ENCODE results near the gene LRRC56. TPM values are rescaled to one million over a fixed set of nuclear protein-coding genes. Genes with fewer than 3 reads are reported as not detected.

The LRRC56 gene
- total and polyA plus RNA-seq, 2 of the 13 experiments (the other 11 are each of a cell fraction or from before 2014, with no cell fraction given) = 0.11 to 0.29 TPM

GRCh38 chr11:551596-551995, 14.3 kb downstream of the LRRC56 start:
- CTCF ChIA-PET (ENCODE audit: low intra/inter-chr PET ratio, low total read pairs) = no interaction called here
- Histone ChIP-seq H2AFZ (ENCODE audit: low read length) (no peak overlapping the region), H3K9me3 (ENCODE audit: low read length) (no peaks in the 10 kb centered on the region), H3K4me1 (ENCODE audit: insufficient read depth, low read length) (peaks cover 58% of the 10 kb centered on the region), H3K9ac (ENCODE audit: insufficient read depth, low read depth, low read length) (no peak overlapping the region), H3K4me2 (ENCODE audit: low read depth, low read length) (peak overlapping the region; percentile 50), H3K27me3 (ENCODE audit: control insufficient read depth in 1 of 2, insufficient read depth in 2 of 2, low read length in 2 of 2) (peaks cover 11 to 27% of the 10 kb centered on the region in 2 experiments), H3K4me3 (replicated peaks in 1 of 3; ENCODE audit: insufficient read depth in 1 of 3, low read depth in 2 of 3, low read length in 3 of 3) (peak overlapping the region in 1 of 3 experiments; percentile 50; a peak in 1 of 6 replicates), H4K20me1 (ENCODE audit: insufficient read depth, low read length) (no peaks in the 10 kb centered on the region), H3K36me3 (replicated peaks in 1 of 2; ENCODE audit: control insufficient read depth in 1 of 2, insufficient read depth in 2 of 2, low read length in 2 of 2) (no peaks in the 10 kb centered on the region), H3K79me2 (ENCODE audit: insufficient read depth, low read length) (no peaks in the 10 kb centered on the region), H3K27ac (ENCODE audit: extremely low read length, insufficient read depth, low read length) (no peak overlapping the region)
- 50% methylated on average over 2 of the region's 12 CpGs for WGBS (ENCODE audit: low lambda C conversion rate)
- no TSS peak for BruUV-seq (replicated peaks)
- FAIRE-seq = no peak
- intact Hi-C loops (cut with micrococcal nuclease; ENCODE audit: unreplicated experiment) = loop anchor here (10.0 kb wide), 1 partner anchor 63 kb away; the partner anchor contains the start of gene IRF7
- ATAC-seq = peak; percentile 3; the same call in 1 of the 3 replicates
- DNase-seq (ENCODE audit: low spot score) = no peak
- POLR2A ChIA-PET = interaction anchor here (0.7 to 1.5 kb wide), 4 partner anchors 10 to 148 kb away, joined by 3 to 6 read pairs (median 4); partner anchors contain the start of genes HRAS and PHRF1
- in situ Hi-C loops (cut with HindIII; ENCODE audit: extremely low pct_ligation_motif_present, low pct_unique_long_range_greater_than_20kb) = loop anchor here (10.0 kb wide), 1 partner anchor 73 kb away; the partner anchor contains the start of genes CDHR5 and SCT
- TF ChIP-seq SMAD9 (CRISPR knock-in tag; IDR thresholded peaks at IDR 0.05) = 0 out of 2 replicates have a peak, but pooled peaks have one; percentile 31
- TF ChIP-seq, protein P1, sequence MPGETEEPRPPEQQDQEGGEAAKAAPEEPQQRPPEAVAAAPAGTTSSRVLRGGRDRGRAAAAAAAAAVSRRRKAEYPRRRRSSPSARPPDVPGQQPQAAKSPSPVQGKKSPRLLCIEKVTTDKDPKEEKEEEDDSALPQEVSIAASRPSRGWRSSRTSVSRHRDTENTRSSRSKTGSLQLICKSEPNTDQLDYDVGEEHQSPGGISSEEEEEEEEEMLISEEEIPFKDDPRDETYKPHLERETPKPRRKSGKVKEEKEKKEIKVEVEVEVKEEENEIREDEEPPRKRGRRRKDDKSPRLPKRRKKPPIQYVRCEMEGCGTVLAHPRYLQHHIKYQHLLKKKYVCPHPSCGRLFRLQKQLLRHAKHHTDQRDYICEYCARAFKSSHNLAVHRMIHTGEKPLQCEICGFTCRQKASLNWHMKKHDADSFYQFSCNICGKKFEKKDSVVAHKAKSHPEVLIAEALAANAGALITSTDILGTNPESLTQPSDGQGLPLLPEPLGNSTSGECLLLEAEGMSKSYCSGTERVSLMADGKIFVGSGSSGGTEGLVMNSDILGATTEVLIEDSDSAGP (CRISPR knock-in tag; IDR thresholded peaks at IDR 0.05; ENCODE audit: borderline replicate concordance) = peak; percentile 17; the same call in 1 of the 2 replicates
- TF ChIP-seq, protein P2, sequence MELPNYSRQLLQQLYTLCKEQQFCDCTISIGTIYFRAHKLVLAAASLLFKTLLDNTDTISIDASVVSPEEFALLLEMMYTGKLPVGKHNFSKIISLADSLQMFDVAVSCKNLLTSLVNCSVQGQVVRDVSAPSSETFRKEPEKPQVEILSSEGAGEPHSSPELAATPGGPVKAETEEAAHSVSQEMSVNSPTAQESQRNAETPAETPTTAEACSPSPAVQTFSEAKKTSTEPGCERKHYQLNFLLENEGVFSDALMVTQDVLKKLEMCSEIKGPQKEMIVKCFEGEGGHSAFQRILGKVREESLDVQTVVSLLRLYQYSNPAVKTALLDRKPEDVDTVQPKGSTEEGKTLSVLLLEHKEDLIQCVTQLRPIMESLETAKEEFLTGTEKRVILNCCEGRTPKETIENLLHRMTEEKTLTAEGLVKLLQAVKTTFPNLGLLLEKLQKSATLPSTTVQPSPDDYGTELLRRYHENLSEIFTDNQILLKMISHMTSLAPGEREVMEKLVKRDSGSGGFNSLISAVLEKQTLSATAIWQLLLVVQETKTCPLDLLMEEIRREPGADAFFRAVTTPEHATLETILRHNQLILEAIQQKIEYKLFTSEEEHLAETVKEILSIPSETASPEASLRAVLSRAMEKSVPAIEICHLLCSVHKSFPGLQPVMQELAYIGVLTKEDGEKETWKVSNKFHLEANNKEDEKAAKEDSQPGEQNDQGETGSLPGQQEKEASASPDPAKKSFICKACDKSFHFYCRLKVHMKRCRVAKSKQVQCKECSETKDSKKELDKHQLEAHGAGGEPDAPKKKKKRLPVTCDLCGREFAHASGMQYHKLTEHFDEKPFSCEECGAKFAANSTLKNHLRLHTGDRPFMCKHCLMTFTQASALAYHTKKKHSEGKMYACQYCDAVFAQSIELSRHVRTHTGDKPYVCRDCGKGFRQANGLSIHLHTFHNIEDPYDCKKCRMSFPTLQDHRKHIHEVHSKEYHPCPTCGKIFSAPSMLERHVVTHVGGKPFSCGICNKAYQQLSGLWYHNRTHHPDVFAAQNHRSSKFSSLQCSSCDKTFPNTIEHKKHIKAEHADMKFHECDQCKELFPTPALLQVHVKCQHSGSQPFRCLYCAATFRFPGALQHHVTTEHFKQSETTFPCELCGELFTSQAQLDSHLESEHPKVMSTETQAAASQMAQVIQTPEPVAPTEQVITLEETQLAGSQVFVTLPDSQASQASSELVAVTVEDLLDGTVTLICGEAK (IDR thresholded peaks at IDR 0.05) = no peak
- TF ChIP-seq, protein P2 (CRISPR knock-in tag; IDR thresholded peaks at IDR 0.05) = no peak
- no peak for TF ChIP-seq RFX1 (IDR thresholded peaks at IDR 0.05)
- no peak for TF ChIP-seq BCL3 (CRISPR knock-in tag; IDR thresholded peaks at IDR 0.05)
- no peak for TF ChIP-seq FOXA1 (IDR thresholded peaks at IDR 0.05)
- TF ChIP-seq FOXA1 (CRISPR knock-in tag; IDR thresholded peaks at IDR 0.05) = 0 out of 2 replicates have a peak, but pooled peaks have one; percentile 23
- no peak for TF ChIP-seq SRF (IDR thresholded peaks at IDR 0.05; ENCODE audit: low read depth, low read length)
- TF ChIP-seq ZNF615 (CRISPR knock-in tag; IDR thresholded peaks at IDR 0.05; ENCODE audit: borderline replicate concordance) = no peak
- TF ChIP-seq, protein P3, sequence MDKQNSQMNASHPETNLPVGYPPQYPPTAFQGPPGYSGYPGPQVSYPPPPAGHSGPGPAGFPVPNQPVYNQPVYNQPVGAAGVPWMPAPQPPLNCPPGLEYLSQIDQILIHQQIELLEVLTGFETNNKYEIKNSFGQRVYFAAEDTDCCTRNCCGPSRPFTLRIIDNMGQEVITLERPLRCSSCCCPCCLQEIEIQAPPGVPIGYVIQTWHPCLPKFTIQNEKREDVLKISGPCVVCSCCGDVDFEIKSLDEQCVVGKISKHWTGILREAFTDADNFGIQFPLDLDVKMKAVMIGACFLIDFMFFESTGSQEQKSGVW (CRISPR knock-in tag; IDR thresholded peaks at IDR 0.05; ENCODE audit: borderline replicate concordance) = no peak
- no peak for TF ChIP-seq ZNF557 (CRISPR knock-in tag; IDR thresholded peaks at IDR 0.05)
